ENCODE data around the gene VGF.

VGF gene

GRCh38 chr7:101159696-101160674 lies 5.4 kb downstream of the VGF start (continued):
- no peak for TF ChIP-seq ZNF521 (tag by site-specific recombination; IDR thresholded peaks at IDR 0.05)
- no peak for TF ChIP-seq ZNF324 (tag by site-specific recombination; IDR thresholded peaks at IDR 0.05)
- no peak for TF ChIP-seq ZNF670 (tag by site-specific recombination; IDR thresholded peaks at IDR 0.05; ENCODE audit: low read depth)
- no peak for TF ChIP-seq ZNF140 (tag by site-specific recombination; IDR thresholded peaks at IDR 0.05)
- TF ChIP-seq ZNF211 (tag by site-specific recombination; IDR thresholded peaks at IDR 0.05; ENCODE audit: low read depth) = no peak
- TF ChIP-seq ZNF548 (tag by site-specific recombination; IDR thresholded peaks at IDR 0.05) = no peak
- TF ChIP-seq PBX3 (CRISPR knock-in tag; IDR thresholded peaks at IDR 0.05) = no peak
- TF ChIP-seq ZNF266 (tag by site-specific recombination; IDR thresholded peaks at IDR 0.05; ENCODE audit: low read depth) = no peak
- TF ChIP-seq ZNF510 (tag by site-specific recombination; IDR thresholded peaks at IDR 0.05; ENCODE audit: insufficient replicate concordance) = no peak
- no peak for TF ChIP-seq ZNF76 (tag by site-specific recombination; IDR thresholded peaks at IDR 0.05; ENCODE audit: borderline replicate concordance, low read depth)
- no peak for TF ChIP-seq ZNF843 (tag by site-specific recombination; IDR thresholded peaks at IDR 0.05)
- TF ChIP-seq ZNF561 (tag by site-specific recombination; IDR thresholded peaks at IDR 0.05; ENCODE audit: borderline replicate concordance) = no peak
- no peak for TF ChIP-seq ZNF416 (tag by site-specific recombination; IDR thresholded peaks at IDR 0.05)
- TF ChIP-seq HOXC10 (CRISPR knock-in tag; IDR thresholded peaks at IDR 0.05) = no peak
- no peak for TF ChIP-seq ZNF518A (tag by site-specific recombination; conservative IDR thresholded peaks at IDR 0.05; ENCODE audit: low read depth)
- TF ChIP-seq ZNF391 (tag by site-specific recombination; IDR thresholded peaks at IDR 0.05; ENCODE audit: borderline replicate concordance, low read depth) = no peak
- TF ChIP-seq ZNF624 (tag by site-specific recombination; IDR thresholded peaks at IDR 0.05) = no peak
- no peak for TF ChIP-seq REPIN1 (tag by site-specific recombination; IDR thresholded peaks at IDR 0.05; ENCODE audit: low read depth)
- no peak for TF ChIP-seq ZNF37A (tag by site-specific recombination; IDR thresholded peaks at IDR 0.05)
- TF ChIP-seq ZNF449 (tag by site-specific recombination; IDR thresholded peaks at IDR 0.05) = no peak
- no peak for TF ChIP-seq ZSCAN23 (tag by site-specific recombination; IDR thresholded peaks at IDR 0.05)
- TF ChIP-seq PRDM1 (tag by site-specific recombination; IDR thresholded peaks at IDR 0.05) = no peak
- no peak for TF ChIP-seq ZNF837 (tag by site-specific recombination; IDR thresholded peaks at IDR 0.05)
- TF ChIP-seq SETDB1 (IDR thresholded peaks at IDR 0.05; ENCODE audit: insufficient read length, low read length) = no peak
- TF ChIP-seq ZNF133 (tag by site-specific recombination; IDR thresholded peaks at IDR 0.05) = no peak
- no peak for TF ChIP-seq PRDM4 (tag by site-specific recombination; IDR thresholded peaks at IDR 0.05)
- TF ChIP-seq ZNF596 (tag by site-specific recombination; IDR thresholded peaks at IDR 0.05) = no peak

Measured in HEK293 (cell line).